Stimulated activated CD4-positive, alpha-beta T cell treated with anti-CD3 and anti-CD28 coated beads, Interleukin-1b, Interleukin-23, amount 100 ng/mL, for 24 hours (primary cell): ENCODE results near the gene APOF.
"Not testable (repeated sequence)": the region's sequence is repeated elsewhere in the genome, so short reads cannot be mapped to it uniquely, and the experiment has no call there.

Source experiments
- DNase-seq, 4 experiments: peaks; one replicate each; pipeline ENCODE4 v3.0.0-alpha.2; 2020; ENCODE audit warnings: low read depth in 4 of 4, low spot score in 1 of 4

APOF gene

DNA sequence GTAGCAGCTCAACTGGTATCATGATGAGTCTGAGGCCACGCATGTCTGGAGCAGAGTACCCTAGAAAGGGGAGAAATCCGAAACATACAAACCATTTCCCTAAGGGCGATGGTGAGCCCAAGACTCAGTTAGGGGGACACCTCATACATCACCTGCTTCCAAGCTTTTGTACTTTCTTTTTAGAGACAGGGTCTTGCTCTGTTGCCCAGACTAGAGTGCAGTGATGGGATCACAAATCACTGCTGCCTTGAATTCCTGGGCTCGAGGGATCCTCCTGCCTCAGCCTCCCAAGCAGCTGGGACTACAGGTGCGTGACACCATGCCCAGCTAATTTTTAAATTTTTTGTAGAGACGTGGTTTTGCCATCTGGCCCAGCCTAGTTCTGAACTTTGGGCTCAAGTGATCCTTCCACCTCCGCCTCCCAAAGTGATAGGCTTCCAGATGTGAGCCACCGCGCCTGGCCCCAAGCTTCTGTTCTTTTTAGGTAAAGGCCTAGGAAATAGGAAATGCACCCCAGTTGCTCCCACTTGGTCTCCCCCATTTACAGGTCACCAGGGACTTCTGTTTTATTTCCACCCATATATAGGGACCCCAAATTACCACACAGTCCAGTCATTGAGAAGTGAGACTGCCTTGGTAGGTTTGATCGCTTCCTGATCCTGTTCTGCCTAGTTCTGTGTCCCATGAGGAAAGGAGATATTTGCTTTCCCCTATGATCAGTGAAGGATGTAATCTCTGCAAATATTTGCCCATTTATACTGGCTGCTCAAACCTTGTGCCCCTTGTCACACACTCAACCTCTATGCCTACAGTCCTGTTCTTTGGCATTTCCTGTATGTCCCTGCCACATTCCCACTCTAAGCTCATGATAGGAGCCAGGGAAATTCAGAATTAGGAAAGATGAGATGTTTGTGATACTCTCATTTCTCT lies at the start of gene APOF:
Gene APOF, minus strand, starts transcription at position 728 of the 930 bp plus-strand sequence. Its CDS starts 112 bp downstream, at position 616.
- DNase-seq, result no peak

GRCh38 chr12:56411781-56412639 lies 49.4 kb upstream of the APOF start:
- DNase-seq, result no peak

DNA sequence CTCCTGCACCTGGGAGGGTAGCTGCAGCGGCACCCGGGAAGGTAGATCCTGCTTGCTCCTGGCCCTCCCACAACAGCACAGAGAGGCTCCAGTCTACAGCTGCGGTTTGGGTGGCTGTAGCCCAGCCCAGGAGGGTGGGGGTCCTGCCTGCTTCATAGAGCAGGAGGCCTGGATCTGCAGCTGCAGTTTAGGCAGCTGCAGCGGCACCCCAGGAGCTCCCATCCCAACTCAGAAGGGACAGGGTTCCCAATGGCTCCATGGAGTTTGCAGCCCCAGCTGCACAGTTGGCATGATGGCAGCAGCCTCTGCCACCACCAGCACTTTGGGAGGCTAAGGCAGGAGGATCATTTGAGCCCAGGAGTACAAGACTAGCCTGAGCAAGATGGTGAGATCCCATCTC lies 48.1 kb upstream of the APOF start:
- no peak for DNase-seq

- no peak for DNase-seq
Observed at GRCh38 chr12:56408799-56409417, 46.3 kb upstream of the APOF start.

DNA sequence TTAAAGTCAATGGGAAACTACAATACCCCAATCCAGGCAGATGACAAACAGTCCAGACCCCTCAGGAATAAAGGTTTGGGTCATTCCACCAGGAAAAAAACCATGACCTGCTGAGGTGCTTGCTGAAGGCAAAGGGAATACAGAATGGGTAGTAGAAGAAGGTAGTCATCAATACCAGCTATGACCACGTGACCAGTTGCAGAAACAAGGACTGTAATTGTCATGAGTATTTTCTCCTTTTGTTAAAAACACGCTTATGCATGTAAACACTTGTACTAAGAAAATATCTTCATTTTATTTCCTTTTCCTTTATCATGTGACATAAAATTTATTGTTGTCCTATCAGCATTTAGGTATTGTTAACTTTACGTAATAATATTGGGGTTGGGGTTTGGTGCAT lies 41.6 kb upstream of the APOF start:
- DNase-seq, result not testable (repeated sequence)

DNA sequence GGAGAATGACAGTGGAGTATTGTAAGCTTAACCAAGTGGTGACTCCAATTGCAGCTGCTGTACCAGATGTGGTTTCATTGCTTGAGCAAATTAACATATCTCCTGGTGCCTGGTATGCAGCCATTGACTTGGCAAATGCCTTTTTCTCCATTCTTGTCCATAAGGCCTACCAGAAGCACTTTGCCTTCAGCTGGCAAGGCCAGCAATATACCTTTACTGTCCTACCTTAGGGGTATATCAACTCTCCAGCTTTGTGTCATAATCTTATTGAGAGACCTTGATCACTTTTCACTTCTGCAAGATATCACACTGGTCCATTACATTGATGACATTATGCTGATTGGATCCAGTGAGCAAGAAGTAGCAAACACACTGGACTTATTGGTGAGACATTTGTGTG lies 39.0 kb upstream of the APOF start:
- not testable (repeated sequence) for DNase-seq

DNA sequence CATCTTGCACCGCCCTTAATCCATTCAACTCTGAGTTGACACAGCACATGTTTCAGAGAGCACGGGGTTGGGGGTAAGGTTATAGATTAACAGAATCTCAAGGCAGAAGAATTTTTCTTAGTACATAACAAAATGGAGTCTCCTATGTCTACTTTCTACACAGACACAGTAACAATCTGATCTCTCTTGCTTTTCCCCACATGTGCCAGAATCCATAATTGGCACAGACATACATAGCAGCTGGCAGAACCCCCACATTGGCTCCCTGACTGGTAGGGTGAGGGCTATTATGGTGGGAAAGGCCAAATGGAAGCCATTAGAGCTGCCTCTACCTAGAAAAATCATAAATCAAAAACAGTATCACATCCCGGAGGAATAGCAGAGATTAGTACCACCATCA lies 38.5 kb upstream of the APOF start:
- not testable (repeated sequence) for DNase-seq

DNA sequence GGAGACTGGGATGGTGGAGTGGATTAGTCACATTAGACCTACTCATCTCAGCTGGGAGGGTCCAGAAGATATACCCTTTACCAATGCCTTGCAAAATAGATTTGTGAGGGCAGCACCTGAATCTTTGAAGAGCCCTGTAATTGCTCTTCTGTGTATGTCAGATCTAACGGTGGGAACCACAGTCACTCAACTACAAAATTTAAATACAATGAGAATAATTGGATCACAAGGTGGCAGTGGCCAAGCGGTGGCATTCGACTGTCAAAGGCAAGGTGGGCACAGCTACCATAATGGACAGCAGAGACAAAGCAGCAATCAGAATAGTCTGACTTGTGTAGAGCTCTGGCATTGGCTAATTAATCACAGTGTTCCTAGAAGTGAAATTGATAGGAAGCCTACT lies 36.8 kb upstream of the APOF start:
- DNase-seq, result not testable (repeated sequence)

GRCh38 chr12:56398324-56398723 lies 35.7 kb upstream of the APOF start:
- DNase-seq, result no peak

GRCh38 chr12:56392331-56392730 lies 29.7 kb upstream of the APOF start:
- DNase-seq, result no peak

DNA sequence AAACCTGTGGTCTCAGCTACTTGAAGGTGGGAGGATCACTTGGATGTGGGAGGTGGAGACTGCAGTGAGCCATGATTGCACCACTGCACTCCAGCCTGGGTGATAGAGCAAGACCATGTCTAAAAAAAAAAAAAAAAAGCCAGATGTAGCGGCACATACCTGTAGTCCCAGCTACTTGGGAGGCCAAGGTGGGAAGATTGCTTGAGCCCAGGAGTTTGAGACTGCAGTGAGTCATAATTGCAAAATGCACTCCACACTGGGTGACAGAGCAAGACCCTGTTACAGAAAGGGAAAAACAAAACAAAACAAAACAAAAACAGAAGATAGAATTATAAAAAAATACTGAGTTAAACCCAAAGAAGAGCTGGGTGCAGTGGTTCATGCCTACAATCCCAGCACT lies 29.1 kb upstream of the APOF start:
- DNase-seq, result no peak

- no peak for DNase-seq
Observed at GRCh38 chr12:56389412-56389811, 26.8 kb upstream of the APOF start.

DNA sequence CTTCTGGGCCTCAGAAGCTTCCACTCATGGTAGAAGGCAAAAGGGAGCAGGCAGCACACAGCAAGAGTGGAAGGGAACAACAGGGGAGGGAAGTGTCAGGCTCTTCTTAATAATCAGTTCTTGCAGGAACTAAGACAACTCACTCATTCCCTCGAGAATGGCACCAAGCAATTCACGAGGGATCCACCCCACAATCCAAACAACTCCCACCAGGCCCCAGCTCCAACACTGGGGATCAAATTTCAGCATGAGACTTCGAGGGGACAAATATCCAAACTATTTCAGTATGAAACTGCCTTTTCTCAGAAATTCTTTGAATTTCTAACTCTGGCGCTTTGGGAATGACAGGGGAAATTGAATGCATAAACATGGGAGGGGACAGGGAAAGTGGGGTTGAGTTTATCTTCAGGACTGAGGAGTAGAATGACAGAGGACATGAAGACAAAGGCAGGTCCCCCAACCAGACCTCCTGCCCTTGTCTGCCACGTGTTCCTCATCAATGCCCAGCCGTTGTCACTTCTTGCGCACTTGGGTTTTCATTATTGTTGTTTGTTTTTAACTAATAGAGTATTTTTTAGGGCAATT lies 24.6 kb upstream of the APOF start:
- DNase-seq, result no peak

GRCh38 chr12:56385873-56386272 lies 23.2 kb upstream of the APOF start:
- DNase-seq, result no peak

DNA sequence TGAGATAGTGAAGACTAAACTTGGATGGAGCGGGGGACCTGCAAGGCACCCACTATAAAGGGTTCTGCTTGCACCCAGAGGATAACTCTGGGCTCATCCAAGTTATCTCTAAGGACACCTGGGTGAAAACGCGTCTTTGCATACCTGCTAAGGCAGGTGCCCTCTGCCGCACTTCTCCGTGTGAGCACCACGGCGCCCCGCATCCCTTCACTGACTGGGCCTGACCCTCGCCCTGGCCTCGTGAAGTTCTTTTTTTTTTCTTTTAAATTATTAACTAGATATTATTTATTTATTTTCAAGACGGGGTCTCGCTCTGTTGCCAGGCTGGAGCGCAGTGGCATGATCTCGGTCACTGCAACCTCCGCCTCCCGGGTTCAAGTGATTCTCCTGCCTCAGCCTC lies 20.0 kb upstream of the APOF start:
- no peak for DNase-seq

DNA sequence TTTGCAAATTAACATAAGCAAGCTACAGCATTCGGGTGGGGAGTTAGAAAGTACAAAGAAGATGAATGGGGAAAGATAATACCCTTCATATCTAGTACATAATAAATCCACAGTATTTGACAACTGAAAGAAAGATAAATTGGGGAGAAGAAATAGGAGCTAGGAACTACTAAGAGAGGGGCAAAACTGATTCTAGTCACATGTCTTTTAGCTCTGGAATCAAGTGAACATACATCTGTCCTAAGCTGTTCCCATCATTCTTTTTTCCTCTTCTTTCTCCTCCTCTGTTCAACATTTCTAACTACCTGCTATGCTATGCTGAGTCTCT lies 15.3 kb upstream of the APOF start:
- DNase-seq, result no peak

GRCh38 chr12:56377310-56377988 lies 14.8 kb upstream of the APOF start:
- DNase-seq, result no peak

DNA sequence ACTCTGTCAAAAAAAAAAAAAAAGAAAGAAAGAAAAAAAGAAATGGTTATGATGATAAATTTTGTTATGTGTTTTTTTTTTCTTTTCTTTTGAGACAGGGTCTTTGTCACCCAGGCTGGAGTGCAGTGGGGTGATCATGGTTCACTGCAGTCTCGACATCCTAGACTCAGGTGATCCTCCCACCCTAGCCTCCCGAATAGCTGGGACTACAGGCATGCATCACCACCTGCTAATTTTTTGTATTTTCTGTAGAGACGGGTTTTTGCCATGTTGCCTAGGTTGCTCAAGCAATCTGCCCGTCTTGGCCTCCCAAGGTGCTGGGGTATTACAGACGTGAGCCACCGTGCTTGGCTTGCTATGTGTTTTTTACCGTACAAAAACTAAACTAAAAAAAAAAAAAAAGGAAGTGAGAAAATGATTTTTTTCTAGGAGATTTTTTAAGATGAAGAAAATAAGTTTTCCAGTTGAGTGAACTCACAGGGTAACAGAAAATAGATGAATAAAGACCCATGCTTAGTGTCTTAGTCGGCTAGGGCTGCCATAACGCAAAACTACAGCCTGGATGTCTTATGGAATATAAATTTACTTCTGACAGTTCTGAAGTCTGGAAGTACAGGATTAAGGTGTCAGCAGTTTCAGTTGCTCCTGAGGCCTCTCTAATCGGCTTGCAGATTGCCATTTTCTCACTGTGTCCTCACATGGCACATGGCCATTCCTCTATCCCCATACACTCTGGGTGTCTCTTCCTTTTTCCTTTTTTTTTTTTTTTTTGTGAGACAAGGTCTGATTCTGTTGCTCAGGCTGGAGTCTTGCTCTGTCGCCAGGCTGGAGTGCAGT lies 13.2 kb upstream of the APOF start:
- DNase-seq, result no peak

- DNase-seq, result no peak
Observed at GRCh38 chr12:56374726-56375597, 12.3 kb upstream of the APOF start.
